Measurements from ENCODE around the gene SLC35D1.

SLC35D1 gene

GRCh38 chr1:67043366-67043765 is 10.6 kb downstream of the SLC35D1 start:
- DNase-seq, result no peak

- no peak for DNase-seq
Measured at GRCh38 chr1:67041841-67042503, 12.0 kb downstream of the SLC35D1 start.

- DNase-seq, result no peak
Measured at GRCh38 chr1:67040405-67040804, 13.5 kb downstream of the SLC35D1 start.

GRCh38 chr1:67031859-67032247 is 22.1 kb downstream of the SLC35D1 start:
- no peak for DNase-seq

GRCh38 chr1:67031121-67031858 is 22.7 kb downstream of the SLC35D1 start:
- DNase-seq, result no peak

GRCh38 chr1:67029472-67029871 is 24.5 kb downstream of the SLC35D1 start:
- DNase-seq, result no peak

- no peak for DNase-seq
Measured at GRCh38 chr1:67020765-67021164, 33.2 kb downstream of the SLC35D1 start.

- no peak for DNase-seq
Measured at GRCh38 chr1:67020304-67020703, 33.6 kb downstream of the SLC35D1 start.

- no peak for DNase-seq
Measured at GRCh38 chr1:67019600-67020136, 34.3 kb downstream of the SLC35D1 start.

- no peak for DNase-seq
Measured at GRCh38 chr1:67019121-67019520, 34.8 kb downstream of the SLC35D1 start.

- no peak for DNase-seq
Measured at GRCh38 chr1:67018574-67018973, 35.4 kb downstream of the SLC35D1 start.

GRCh38 chr1:67013573-67013972 is 40.4 kb downstream of the SLC35D1 start:
- DNase-seq, result no peak

GRCh38 chr1:67009792-67010191 is 44.2 kb downstream of the SLC35D1 start:
- no peak for DNase-seq

- no peak for DNase-seq
Measured at GRCh38 chr1:67005068-67005467, 48.9 kb downstream of the SLC35D1 start.

GRCh38 chr1:67004176-67004575 is 49.8 kb downstream of the SLC35D1 start:
- no peak for DNase-seq

GRCh38 chr1:67001682-67002425 is 52.1 kb downstream of the SLC35D1 start:
- no peak for DNase-seq

- DNase-seq, result no peak
Measured at GRCh38 chr1:66999640-67000400, 54.1 kb downstream of the SLC35D1 start.

- no peak for DNase-seq
Measured at GRCh38 chr1:66998972-66999371, 55.0 kb downstream of the SLC35D1 start.

- peak; percentile 73 for DNase-seq
Measured at GRCh38 chr1:66996018-66996682, 57.8 kb downstream of the SLC35D1 start.

GRCh38 chr1:66993076-66993475 is 60.9 kb downstream of the SLC35D1 start:
- no peak for DNase-seq

- DNase-seq, result no peak
Measured at GRCh38 chr1:66985835-66986234, 68.1 kb downstream of the SLC35D1 start.

GRCh38 chr1:66984491-66984890 is 69.5 kb downstream of the SLC35D1 start:
- DNase-seq, result no peak
